NK-92 (cell line): Measurements from ENCODE around the gene PLET1.

Experiments
- DNase-seq: peaks from one replicate; lab custom pipeline; 2025; ENCODE audit not compliant: unreplicated experiment; lab: John Stamatoyannopoulos, UW

Gene PLET1

GRCh38 chr11:112260490-112260889 lies at the start of gene PLET1:
TSS of gene PLET1 (minus strand) at chr11:112260860. CDS start at chr11:112260589, 271 bp downstream.
- DNase-seq = no peak

- no peak for DNase-seq
These were observed 49.8 kb upstream of the PLET1 start for GRCh38 chr11:112310419-112310818.

- no peak for DNase-seq
These were observed 48.0 kb upstream of the PLET1 start for GRCh38 chr11:112308651-112309050.

GRCh38 chr11:112307616-112308015 lies 47.0 kb upstream of the PLET1 start:
- no peak for DNase-seq

GRCh38 chr11:112306230-112306629 lies 45.6 kb upstream of the PLET1 start:
- no peak for DNase-seq

GRCh38 chr11:112304914-112305313 lies 44.3 kb upstream of the PLET1 start:
- no peak for DNase-seq

GRCh38 chr11:112303616-112304015 lies 43.0 kb upstream of the PLET1 start:
- no peak for DNase-seq

GRCh38 chr11:112302226-112302868 lies 41.7 kb upstream of the PLET1 start:
- no peak for DNase-seq

GRCh38 chr11:112300094-112300786 lies 39.6 kb upstream of the PLET1 start:
- no peak for DNase-seq

- no peak for DNase-seq
These were observed 37.9 kb upstream of the PLET1 start for GRCh38 chr11:112298535-112298934.

GRCh38 chr11:112297248-112297866 lies 36.7 kb upstream of the PLET1 start:
- DNase-seq = no peak

GRCh38 chr11:112296044-112296443 lies 35.4 kb upstream of the PLET1 start:
- DNase-seq = no peak

- no peak for DNase-seq
These were observed 34.2 kb upstream of the PLET1 start for GRCh38 chr11:112294688-112295340.

GRCh38 chr11:112293614-112294013 lies 33.0 kb upstream of the PLET1 start:
- no peak for DNase-seq

- DNase-seq = no peak
These were observed 32.2 kb upstream of the PLET1 start for GRCh38 chr11:112292785-112293407.

GRCh38 chr11:112292188-112292587 lies 31.5 kb upstream of the PLET1 start:
- DNase-seq = no peak

GRCh38 chr11:112291191-112291590 lies 30.5 kb upstream of the PLET1 start:
- no peak for DNase-seq

- no peak for DNase-seq
These were observed 29.8 kb upstream of the PLET1 start for GRCh38 chr11:112290493-112290850.

GRCh38 chr11:112289588-112290492 lies 29.2 kb upstream of the PLET1 start:
- no peak for DNase-seq

GRCh38 chr11:112288021-112288420 lies 27.4 kb upstream of the PLET1 start:
- no peak for DNase-seq
